Endothelial cell of umbilical vein (primary cell): ENCODE data around the gene ZNF75A.

Source experiments
- EZH2 ChIP-seq: IDR thresholded peaks from 2 replicates; pipeline ENCODE4 v1.6.1; 2012; ENCODE audit warnings: borderline replicate concordance, low read depth, mild to moderate bottlenecking, moderate library complexity, low read length, inconsistent platforms; ENCODE audit not compliant: severe bottlenecking
- FOS ChIP-seq: IDR thresholded peaks from 2 replicates; pipeline ENCODE4 v1.6.1; 2011; ENCODE audit warnings: mild to moderate bottlenecking, low read length, moderate library complexity, borderline replicate concordance; ENCODE audit not compliant: insufficient read depth
- JUN ChIP-seq: IDR thresholded peaks from 2 replicates; pipeline ENCODE4 v1.6.1; 2011; ENCODE audit warnings: borderline replicate concordance, low read depth; ENCODE audit not compliant: insufficient read length, insufficient read depth
- MAX ChIP-seq: IDR thresholded peaks from 2 replicates; pipeline ENCODE4 v1.6.1; 2011; ENCODE audit not compliant: insufficient read depth, insufficient read length
- POLR2A ChIP-seq: IDR thresholded peaks from 2 replicates; pipeline ENCODE4 v1.6.1; 2012; ENCODE audit warnings: low read depth, mild to moderate bottlenecking, control low read depth, low read length
- POLR2AphosphoS5 ChIP-seq: IDR thresholded peaks from 2 replicates; pipeline ENCODE4 v1.6.1; 2012; ENCODE audit warnings: low read depth, mild to moderate bottlenecking, control low read depth, low read length, moderate library complexity; ENCODE audit not compliant: insufficient read depth
- TF ChIP-seq, protein P1 (sequence below), 2 donors: IDR thresholded peaks; 1 replicate in 1 of 2; 2 replicates in 1 of 2; pipeline ENCODE4 v1.5.1; 2011; ENCODE audit warnings: low read length in 2 of 2, mild to moderate bottlenecking in 2 of 2, moderate library complexity in 2 of 2, control low read depth in 1 of 2, inconsistent platforms in 1 of 2, low read depth in 1 of 2; ENCODE audit not compliant: insufficient read depth in 1 of 2; ENCODE audit errors: extremely low read depth in 1 of 2

DNA sequence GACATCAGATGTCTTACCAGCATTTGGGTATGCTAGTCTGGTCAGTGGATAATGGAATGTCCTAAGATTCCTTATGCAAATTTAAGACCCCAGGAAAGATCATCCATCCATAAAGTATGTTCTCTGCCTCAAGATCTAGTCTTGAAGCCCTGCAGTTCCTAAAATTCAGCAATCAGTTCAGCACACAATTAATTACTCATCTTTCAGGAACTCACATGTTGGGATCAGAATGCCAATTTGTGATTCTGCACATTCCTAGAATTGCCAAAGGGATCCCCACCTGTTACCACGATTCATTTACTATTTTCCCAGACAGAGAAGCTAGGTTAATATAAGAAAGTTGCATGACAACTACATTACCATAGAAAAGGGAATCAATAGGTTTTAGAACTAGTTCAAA lies 53.6 kb downstream of the ZNF75A start:
- TF ChIP-seq POLR2A (no peak), POLR2AphosphoS5 (no peak), JUN (no peak), FOS (no peak), EZH2 (no peak), MAX (no peak)
- TF ChIP-seq, protein P1, sequence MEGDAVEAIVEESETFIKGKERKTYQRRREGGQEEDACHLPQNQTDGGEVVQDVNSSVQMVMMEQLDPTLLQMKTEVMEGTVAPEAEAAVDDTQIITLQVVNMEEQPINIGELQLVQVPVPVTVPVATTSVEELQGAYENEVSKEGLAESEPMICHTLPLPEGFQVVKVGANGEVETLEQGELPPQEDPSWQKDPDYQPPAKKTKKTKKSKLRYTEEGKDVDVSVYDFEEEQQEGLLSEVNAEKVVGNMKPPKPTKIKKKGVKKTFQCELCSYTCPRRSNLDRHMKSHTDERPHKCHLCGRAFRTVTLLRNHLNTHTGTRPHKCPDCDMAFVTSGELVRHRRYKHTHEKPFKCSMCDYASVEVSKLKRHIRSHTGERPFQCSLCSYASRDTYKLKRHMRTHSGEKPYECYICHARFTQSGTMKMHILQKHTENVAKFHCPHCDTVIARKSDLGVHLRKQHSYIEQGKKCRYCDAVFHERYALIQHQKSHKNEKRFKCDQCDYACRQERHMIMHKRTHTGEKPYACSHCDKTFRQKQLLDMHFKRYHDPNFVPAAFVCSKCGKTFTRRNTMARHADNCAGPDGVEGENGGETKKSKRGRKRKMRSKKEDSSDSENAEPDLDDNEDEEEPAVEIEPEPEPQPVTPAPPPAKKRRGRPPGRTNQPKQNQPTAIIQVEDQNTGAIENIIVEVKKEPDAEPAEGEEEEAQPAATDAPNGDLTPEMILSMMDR (IDR thresholded peaks at IDR 0.05; ENCODE audit: extremely low read depth in 1 of 2, insufficient read depth in 1 of 2, low read depth in 1 of 2, low read length in 2 of 2) = no peak
